ENCODE data around the gene SCYL3.
"Not testable (repeated sequence)": the region's sequence is repeated elsewhere in the genome, so short reads cannot be mapped to it uniquely, and the experiment has no call there.

SCYL3 gene

GRCh38 chr1:169829671-169830070 lies 64.0 kb downstream of the SCYL3 start:
- no peak overlapping the region for H3K4me3 ChIP-seq (ENCODE audit: low read depth, low read length)
- DNase-seq (ENCODE audit: low read depth), result no peak
- no peak for TF ChIP-seq CTCF (IDR thresholded peaks at IDR 0.05; ENCODE audit: control insufficient read depth, extremely low read depth, insufficient read depth)

GRCh38 chr1:169824153-169824552 lies 69.5 kb downstream of the SCYL3 start:
- TF ChIP-seq CTCF (IDR thresholded peaks at IDR 0.05; ENCODE audit: control insufficient read depth, extremely low read depth, insufficient read depth), result no peak
- DNase-seq (ENCODE audit: low read depth), result no peak
- H3K4me3 ChIP-seq (ENCODE audit: low read depth, low read length), result no peak overlapping the region

GRCh38 chr1:169821500-169821899 lies 72.2 kb downstream of the SCYL3 start:
- no peak for TF ChIP-seq CTCF (IDR thresholded peaks at IDR 0.05; ENCODE audit: control insufficient read depth, extremely low read depth, insufficient read depth)

GRCh38 chr1:169816617-169817016 lies 77.1 kb downstream of the SCYL3 start:
- no peak overlapping the region for H3K4me3 ChIP-seq (ENCODE audit: low read depth, low read length)
- no peak for TF ChIP-seq CTCF (IDR thresholded peaks at IDR 0.05; ENCODE audit: control insufficient read depth, extremely low read depth, insufficient read depth)
- DNase-seq (ENCODE audit: low read depth), result peak; percentile 74

More at GRCh38 chr1:169821500-169821899, 72.2 kb downstream of the SCYL3 start:
- H3K4me3 ChIP-seq (ENCODE audit: low read depth, low read length), result no peak overlapping the region
- no peak for DNase-seq (ENCODE audit: low read depth)

- no peak for TF ChIP-seq CTCF (IDR thresholded peaks at IDR 0.05; ENCODE audit: control insufficient read depth, extremely low read depth, insufficient read depth)
- DNase-seq (ENCODE audit: low read depth), result no peak
Measured at GRCh38 chr1:169814265-169814664, 79.4 kb downstream of the SCYL3 start.

GRCh38 chr1:169812131-169812530 lies 81.6 kb downstream of the SCYL3 start:
- no peak for TF ChIP-seq CTCF (IDR thresholded peaks at IDR 0.05; ENCODE audit: control insufficient read depth, extremely low read depth, insufficient read depth)
- no peak overlapping the region for H3K4me3 ChIP-seq (ENCODE audit: low read depth, low read length)
- DNase-seq (ENCODE audit: low read depth), result no peak

More at GRCh38 chr1:169814265-169814664, 79.4 kb downstream of the SCYL3 start:
- no peak overlapping the region for H3K4me3 ChIP-seq (ENCODE audit: low read depth, low read length)

GRCh38 chr1:169811418-169812035 lies 82.2 kb downstream of the SCYL3 start:
- H3K4me3 ChIP-seq (ENCODE audit: low read depth, low read length); DNase-seq (ENCODE audit: low read depth): not testable (repeated sequence)

Measured in LNCaP clone FGC (cell line).